Stimulated activated CD4-positive, alpha-beta T cell treated with anti-CD3 and anti-CD28 coated beads, TNF-alpha, amount 100 ng/mL, for 1 hour (primary cell): Measurements from ENCODE around the gene PCDHA1.

Experiments used
- DNase-seq, 3 donors: peaks; one replicate each; pipeline ENCODE4 v3.0.0-alpha.2; 2020; ENCODE audit warnings: low read depth in 3 of 3, low spot score in 1 of 3

Gene PCDHA1

GRCh38 chr5:140916325-140916724, 130.4 kb downstream of the PCDHA1 start:
- DNase-seq = no peak

- no peak for DNase-seq
Observed at GRCh38 chr5:140923601-140924000, 137.7 kb downstream of the PCDHA1 start.

GRCh38 chr5:140925806-140926442, 140.0 kb downstream of the PCDHA1 start, which contains the start of gene PCDHAC1:
TSS of gene PCDHAC1 (plus strand) at chr5:140926299. CDS start at chr5:140926893, 594 bp downstream.
- no peak for DNase-seq

GRCh38 chr5:140926443-140927227, 140.7 kb downstream of the PCDHA1 start:
- DNase-seq = no peak

- DNase-seq = no peak
Observed at GRCh38 chr5:140927228-140927573, 141.3 kb downstream of the PCDHA1 start.

- no peak for DNase-seq
Observed at GRCh38 chr5:140934964-140935606, 149.1 kb downstream of the PCDHA1 start.

GRCh38 chr5:140946578-140946977, 160.6 kb downstream of the PCDHA1 start:
- DNase-seq = no peak

- DNase-seq = no peak
Observed at GRCh38 chr5:140951636-140952035, 165.7 kb downstream of the PCDHA1 start.

GRCh38 chr5:140953234-140953633, 167.3 kb downstream of the PCDHA1 start:
- no peak for DNase-seq

GRCh38 chr5:140962190-140962589, 176.2 kb downstream of the PCDHA1 start:
- DNase-seq = no peak

- no peak for DNase-seq
Observed at GRCh38 chr5:140964356-140964755, 178.4 kb downstream of the PCDHA1 start.

GRCh38 chr5:140965905-140966292, 180.0 kb downstream of the PCDHA1 start:
- no peak for DNase-seq

- DNase-seq = no peak
Observed at GRCh38 chr5:140966293-140967225, 180.6 kb downstream of the PCDHA1 start, which contains the start of gene PCDHAC2. TSS of gene PCDHAC2 (plus strand) at chr5:140966476. CDS start at chr5:140966767, 291 bp downstream.

GRCh38 chr5:140967226-140967893, 181.4 kb downstream of the PCDHA1 start:
- no peak for DNase-seq

GRCh38 chr5:140969880-140970279, 183.9 kb downstream of the PCDHA1 start:
- DNase-seq = no peak

- no peak for DNase-seq
Observed at GRCh38 chr5:140973550-140973949, 187.6 kb downstream of the PCDHA1 start.

- no peak for DNase-seq
Observed at GRCh38 chr5:140977003-140977402, 191.1 kb downstream of the PCDHA1 start.

- no peak for DNase-seq
Observed at GRCh38 chr5:140978260-140978659, 192.3 kb downstream of the PCDHA1 start.

- no peak for DNase-seq
Observed at GRCh38 chr5:140978983-140979382, 193.0 kb downstream of the PCDHA1 start.

GRCh38 chr5:140982083-140982716, 196.3 kb downstream of the PCDHA1 start:
- DNase-seq = no peak
